Measurements from ENCODE around the gene AZU1. TPM values are rescaled to one million over a fixed set of nuclear protein-coding genes. Genes with fewer than 3 reads are reported as not detected.

Gene AZU1
- total RNA-seq, 1 experiment from 2014 or later, result not detected

DNA sequence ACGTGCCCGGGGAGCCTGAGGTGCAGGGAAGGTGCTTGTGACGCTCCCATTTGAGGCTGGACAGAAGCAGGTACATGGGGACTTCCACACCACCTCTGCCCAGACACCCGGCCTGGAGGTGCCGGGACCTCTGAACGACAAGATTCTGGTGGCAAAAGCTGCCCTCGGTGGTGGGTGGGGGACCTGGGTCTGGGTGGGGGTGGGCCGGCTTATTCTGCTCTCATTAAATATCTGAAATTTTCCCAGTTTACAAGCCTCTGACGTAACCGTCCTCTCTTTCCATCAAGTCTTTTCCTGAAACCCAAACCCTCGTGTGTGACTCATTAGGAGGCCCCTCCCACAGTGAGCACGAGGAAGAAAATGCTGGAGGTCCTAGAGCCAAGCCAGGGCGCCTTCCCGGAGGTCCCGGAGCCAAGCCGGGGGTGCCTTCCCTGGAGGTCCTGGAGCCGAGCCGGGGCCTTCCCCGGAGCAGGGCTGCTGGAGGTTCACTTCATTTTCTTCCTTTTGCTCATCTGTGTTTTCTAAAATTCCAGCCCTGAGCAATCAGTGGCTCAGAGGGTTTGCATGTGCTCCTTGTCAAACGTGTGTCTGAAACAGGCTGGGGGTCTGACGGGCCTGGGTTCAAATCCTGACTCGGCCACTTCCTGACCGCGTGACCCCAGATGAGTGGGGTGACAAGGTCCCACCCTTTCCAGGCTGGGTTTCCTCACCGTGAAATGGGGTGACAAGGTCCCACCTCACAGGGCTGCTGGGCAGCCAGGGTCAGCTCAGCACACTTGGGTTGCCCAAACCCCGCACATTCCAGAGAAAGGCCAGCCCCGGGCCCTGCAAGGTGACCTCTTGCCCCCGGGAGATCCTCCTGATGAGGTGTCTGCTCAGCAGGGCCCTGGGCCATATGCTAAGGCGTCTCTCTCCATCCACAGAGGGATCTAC is 41.9 kb downstream of the AZU1 start:
- no peaks in the 10 kb centered on the region for H3K9me3 ChIP-seq (ENCODE audit: low read depth, low read length, poor library complexity, severe bottlenecking)
- no peak overlapping the region for H3K4me3 ChIP-seq (ENCODE audit: low read depth, low read length, poor library complexity, severe bottlenecking)
- H3K27me3 ChIP-seq (replicated peaks; ENCODE audit: insufficient read depth, low read depth, low read length, poor library complexity), result no peaks in the 10 kb centered on the region
- ChIA-PET CTCF (no interaction called here), POLR2A (ENCODE audit: low non-redundant PET) (no interaction called here)
- H3K27ac ChIP-seq (ENCODE audit: low read depth, low read length, poor library complexity, severe bottlenecking), result peak overlapping the region; percentile 67
- no peak for TF ChIP-seq EZH2 (IDR thresholded peaks at IDR 0.05; ENCODE audit: borderline replicate concordance, low read depth, low read length, poor library complexity, severe bottlenecking)
- TF ChIP-seq, protein P1, sequence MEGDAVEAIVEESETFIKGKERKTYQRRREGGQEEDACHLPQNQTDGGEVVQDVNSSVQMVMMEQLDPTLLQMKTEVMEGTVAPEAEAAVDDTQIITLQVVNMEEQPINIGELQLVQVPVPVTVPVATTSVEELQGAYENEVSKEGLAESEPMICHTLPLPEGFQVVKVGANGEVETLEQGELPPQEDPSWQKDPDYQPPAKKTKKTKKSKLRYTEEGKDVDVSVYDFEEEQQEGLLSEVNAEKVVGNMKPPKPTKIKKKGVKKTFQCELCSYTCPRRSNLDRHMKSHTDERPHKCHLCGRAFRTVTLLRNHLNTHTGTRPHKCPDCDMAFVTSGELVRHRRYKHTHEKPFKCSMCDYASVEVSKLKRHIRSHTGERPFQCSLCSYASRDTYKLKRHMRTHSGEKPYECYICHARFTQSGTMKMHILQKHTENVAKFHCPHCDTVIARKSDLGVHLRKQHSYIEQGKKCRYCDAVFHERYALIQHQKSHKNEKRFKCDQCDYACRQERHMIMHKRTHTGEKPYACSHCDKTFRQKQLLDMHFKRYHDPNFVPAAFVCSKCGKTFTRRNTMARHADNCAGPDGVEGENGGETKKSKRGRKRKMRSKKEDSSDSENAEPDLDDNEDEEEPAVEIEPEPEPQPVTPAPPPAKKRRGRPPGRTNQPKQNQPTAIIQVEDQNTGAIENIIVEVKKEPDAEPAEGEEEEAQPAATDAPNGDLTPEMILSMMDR (conservative IDR thresholded peaks at IDR 0.05; ENCODE audit: low read depth, low read length), result no peak
- DNase-seq (ENCODE audit: low spot score), result peak; percentile 91
- BruUV-seq (replicated peaks), result no TSS peak
- intact Hi-C loops (cut with micrococcal nuclease; ENCODE audit: unreplicated experiment), result loop anchor here (10.0 kb wide), 1 partner anchor 375 kb away; the partner anchor contains the start of genes ATP5F1D and MIDN
- peaks cover 61% of the 10 kb centered on the region for H3K4me1 ChIP-seq (ENCODE audit: insufficient read depth, low read length, poor library complexity, severe bottlenecking)
- H3K36me3 ChIP-seq (ENCODE audit: insufficient read depth, low read length, poor library complexity, severe bottlenecking), result peaks cover 26% of the 10 kb centered on the region

DNA sequence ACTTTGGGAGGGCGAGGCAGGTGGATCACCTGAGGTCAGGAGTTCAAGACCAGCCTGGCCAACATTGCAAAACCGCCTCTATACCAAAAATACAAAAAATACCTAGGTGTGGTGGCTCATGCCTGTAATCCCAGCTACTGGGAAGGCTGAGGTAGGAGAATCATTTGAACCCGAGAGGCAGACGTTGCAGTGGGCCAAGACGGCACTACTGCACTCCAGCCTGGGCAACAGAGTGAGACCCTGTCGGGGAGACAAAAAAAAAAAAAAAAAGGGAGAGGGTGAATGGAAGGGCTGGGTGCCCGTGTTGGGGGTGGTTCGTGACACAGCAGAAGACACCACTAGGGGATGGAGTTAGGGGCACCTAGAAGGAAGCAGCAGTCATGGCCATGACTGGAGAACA is 42.7 kb downstream of the AZU1 start:
- DNase-seq (ENCODE audit: low spot score), result no peak
- intact Hi-C loops (cut with micrococcal nuclease; ENCODE audit: unreplicated experiment), result no loop called here
- peaks cover 61% of the 10 kb centered on the region for H3K4me1 ChIP-seq (ENCODE audit: insufficient read depth, low read length, poor library complexity, severe bottlenecking)
- ChIA-PET POLR2A (ENCODE audit: low non-redundant PET) (no interaction called here), CTCF (no interaction called here)
- no TSS peak for BruUV-seq (replicated peaks)
- no peak overlapping the region for H3K27ac ChIP-seq (ENCODE audit: low read depth, low read length, poor library complexity, severe bottlenecking)
- peaks cover 31% of the 10 kb centered on the region for H3K36me3 ChIP-seq (ENCODE audit: insufficient read depth, low read length, poor library complexity, severe bottlenecking)
- no peaks in the 10 kb centered on the region for H3K27me3 ChIP-seq (replicated peaks; ENCODE audit: insufficient read depth, low read depth, low read length, poor library complexity)
- no peak overlapping the region for H3K4me3 ChIP-seq (ENCODE audit: low read depth, low read length, poor library complexity, severe bottlenecking)
- no peaks in the 10 kb centered on the region for H3K9me3 ChIP-seq (ENCODE audit: low read depth, low read length, poor library complexity, severe bottlenecking)
- TF ChIP-seq, protein P1 (conservative IDR thresholded peaks at IDR 0.05; ENCODE audit: low read depth, low read length), result no peak
- no peak for TF ChIP-seq EZH2 (IDR thresholded peaks at IDR 0.05; ENCODE audit: borderline replicate concordance, low read depth, low read length, poor library complexity, severe bottlenecking)

DNA sequence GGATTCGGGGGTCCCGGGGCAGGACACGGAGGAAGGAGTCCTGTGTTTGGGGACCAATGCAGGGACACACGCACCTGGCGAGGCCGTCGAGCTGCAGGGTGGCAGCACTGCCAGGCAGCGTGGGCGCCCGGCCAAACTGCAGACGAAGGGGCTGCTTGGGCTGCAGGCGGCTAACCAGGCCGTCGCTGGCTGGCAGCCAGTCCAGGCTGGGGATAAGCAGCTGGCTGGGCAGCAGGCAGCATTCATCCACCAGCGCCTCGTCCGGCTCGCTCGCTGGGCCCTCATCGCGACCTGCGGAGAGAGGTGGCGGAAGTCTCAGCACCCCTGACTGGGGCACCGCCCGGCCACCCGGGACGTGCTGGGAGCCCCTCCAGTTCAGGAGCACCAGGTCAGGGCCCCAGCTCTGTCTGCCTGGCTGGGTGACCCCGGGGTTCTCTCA is 43.3 kb downstream of the AZU1 start:
- intact Hi-C loops (cut with micrococcal nuclease; ENCODE audit: unreplicated experiment), result no loop called here
- TF ChIP-seq, protein P1 (conservative IDR thresholded peaks at IDR 0.05; ENCODE audit: low read depth, low read length), result no peak
- no peak for TF ChIP-seq EZH2 (IDR thresholded peaks at IDR 0.05; ENCODE audit: borderline replicate concordance, low read depth, low read length, poor library complexity, severe bottlenecking)
- Histone ChIP-seq H3K36me3 (ENCODE audit: insufficient read depth, low read length, poor library complexity, severe bottlenecking) (peaks cover 32% of the 10 kb centered on the region), H3K4me3 (ENCODE audit: low read depth, low read length, poor library complexity, severe bottlenecking) (no peak overlapping the region), H3K4me1 (ENCODE audit: insufficient read depth, low read length, poor library complexity, severe bottlenecking) (peaks cover 61% of the 10 kb centered on the region), H3K27me3 (replicated peaks; ENCODE audit: insufficient read depth, low read depth, low read length, poor library complexity) (no peaks in the 10 kb centered on the region), H3K27ac (ENCODE audit: low read depth, low read length, poor library complexity, severe bottlenecking) (peak overlapping the region; percentile 61), H3K9me3 (ENCODE audit: low read depth, low read length, poor library complexity, severe bottlenecking) (no peaks in the 10 kb centered on the region)
- peak; percentile 56 for DNase-seq (ENCODE audit: low spot score)
- ChIA-PET CTCF (no interaction called here), POLR2A (ENCODE audit: low non-redundant PET) (interaction anchor here (0.6 kb wide), 1 partner anchor 28 kb away, joined by 3 read pairs; no protein-coding TSS in a partner anchor)
- BruUV-seq (replicated peaks), result no TSS peak
